ENCODE results near the gene MYH11. TPM values are rescaled to one million over a fixed set of nuclear protein-coding genes. Genes with fewer than 3 reads are reported as not detected.
"Not testable (repeated sequence)": the region's sequence is repeated elsewhere in the genome, so short reads cannot be mapped to it uniquely, and the experiment has no call there.

The MYH11 gene
- total and polyA plus RNA-seq, 2 of the 13 experiments (the other 11 are each of a cell fraction or from before 2014, with no cell fraction given), result not detected

DNA sequence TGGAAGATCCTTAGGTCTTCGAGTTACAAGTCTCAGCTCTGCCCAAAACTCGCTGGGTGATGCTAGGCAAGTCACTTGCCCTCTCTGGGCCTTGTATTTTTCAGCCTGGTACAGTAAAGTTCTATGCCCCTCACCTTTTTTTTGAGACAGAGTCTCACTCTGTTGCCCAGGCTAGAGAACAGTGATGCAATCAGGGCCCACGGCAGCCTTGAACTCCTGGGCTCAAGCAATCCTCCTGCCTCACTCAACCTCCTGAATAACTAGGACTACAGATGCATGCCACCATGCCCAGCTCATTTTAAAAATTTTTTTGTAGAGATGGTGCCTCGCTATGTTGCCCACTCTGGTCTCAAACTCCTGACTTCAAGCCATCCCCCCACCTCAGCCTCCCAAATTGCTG lies 3.8 kb downstream of the MYH11 start:
- BruUV-seq (replicated peaks), result no TSS peak
- in situ Hi-C loops (cut with HindIII; ENCODE audit: extremely low pct_ligation_motif_present, low pct_unique_long_range_greater_than_20kb), result no loop called here
- Histone ChIP-seq H2AFZ (ENCODE audit: low read length) (no peak overlapping the region), H4K20me1 (ENCODE audit: insufficient read depth, low read length) (no peaks in the 10 kb centered on the region), H3K79me2 (ENCODE audit: insufficient read depth, low read length) (no peaks in the 10 kb centered on the region), H3K27ac (ENCODE audit: extremely low read length, insufficient read depth, low read length) (no peak overlapping the region), H3K9me3 (ENCODE audit: low read length) (no peaks in the 10 kb centered on the region), H3K27me3 (ENCODE audit: control insufficient read depth in 1 of 2, insufficient read depth in 2 of 2, low read length in 2 of 2) (peaks cover 19 to 68% of the 10 kb centered on the region in 2 experiments; a peak in 4 of 5 replicates), H3K4me3 (replicated peaks in 1 of 3; ENCODE audit: insufficient read depth in 1 of 3, low read depth in 2 of 3, low read length in 3 of 3) (no peak overlapping the region), H3K4me1 (ENCODE audit: insufficient read depth, low read length) (peaks cover 17% of the 10 kb centered on the region), H3K36me3 (replicated peaks in 1 of 2; ENCODE audit: control insufficient read depth in 1 of 2, insufficient read depth in 2 of 2, low read length in 2 of 2) (no peaks in the 10 kb centered on the region), H3K9ac (ENCODE audit: insufficient read depth, low read depth, low read length) (no peak overlapping the region), H3K4me2 (ENCODE audit: low read depth, low read length) (no peak overlapping the region)
- DNase-seq (ENCODE audit: low spot score), result no peak
- TF ChIP-seq ZNF768 (CRISPR knock-in tag; IDR thresholded peaks at IDR 0.05) (peak; percentile 84), ESRRA (CRISPR knock-in tag; IDR thresholded peaks at IDR 0.05; ENCODE audit: low read depth) (no peak), IRF9 (CRISPR knock-in tag; IDR thresholded peaks at IDR 0.05; ENCODE audit: borderline replicate concordance) (no peak), CEBPG (CRISPR knock-in tag; IDR thresholded peaks at IDR 0.05) (peak; percentile 38; the same call in 1 of the 2 replicates), CEBPB (IDR thresholded peaks at IDR 0.05; ENCODE audit: borderline replicate concordance, low read depth, low read length) (peak; percentile 53; the same call in 1 of the 2 replicates), ZNF660 (CRISPR knock-in tag; IDR thresholded peaks at IDR 0.05; ENCODE audit: borderline replicate concordance, low read depth) (no peak), MAX (IDR thresholded peaks at IDR 0.05) (no peak), ZNF121 (CRISPR knock-in tag; IDR thresholded peaks at IDR 0.05) (peak; percentile 73), ZNF430 (CRISPR knock-in tag; IDR thresholded peaks at IDR 0.05) (no peak), GPN1 (CRISPR knock-in tag; IDR thresholded peaks at IDR 0.05; ENCODE audit: borderline replicate concordance) (no peak)
- TF ChIP-seq, protein P1, sequence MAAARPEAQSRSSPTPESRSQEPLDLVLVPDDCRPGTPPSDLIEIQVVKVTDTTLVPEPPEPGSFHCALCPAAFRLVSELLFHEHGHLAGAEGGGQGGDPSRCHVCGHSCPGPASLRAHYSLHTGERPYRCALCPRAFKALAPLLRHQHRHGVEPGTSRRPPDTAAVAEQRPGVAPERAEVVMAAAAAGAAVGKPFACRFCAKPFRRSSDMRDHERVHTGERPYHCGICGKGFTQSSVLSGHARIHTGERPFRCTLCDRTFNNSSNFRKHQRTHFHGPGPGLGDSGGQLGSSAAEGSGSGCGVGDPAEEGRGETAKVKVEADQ (CRISPR knock-in tag; IDR thresholded peaks at IDR 0.05; ENCODE audit: borderline replicate concordance), result no peak
- 7% methylated on average over 4 of the region's 4 CpGs for WGBS (ENCODE audit: low lambda C conversion rate)
- intact Hi-C loops (cut with micrococcal nuclease; ENCODE audit: unreplicated experiment), result no loop called here
- CTCF ChIA-PET (ENCODE audit: low intra/inter-chr PET ratio, low total read pairs), result no interaction called here
- POLR2A ChIA-PET, result no interaction called here
- FAIRE-seq, result no peak
- ATAC-seq, result no peak

- 57% methylated on average over 6 of the region's 6 CpGs for WGBS (ENCODE audit: low lambda C conversion rate)
- in situ Hi-C loops (cut with HindIII; ENCODE audit: extremely low pct_ligation_motif_present, low pct_unique_long_range_greater_than_20kb); H3K9ac ChIP-seq (ENCODE audit: insufficient read depth, low read depth, low read length); H4K20me1 ChIP-seq (ENCODE audit: insufficient read depth, low read length); intact Hi-C loops (cut with micrococcal nuclease; ENCODE audit: unreplicated experiment); H3K79me2 ChIP-seq (ENCODE audit: insufficient read depth, low read length); H3K27ac ChIP-seq (ENCODE audit: extremely low read length, insufficient read depth, low read length); H3K9me3 ChIP-seq (ENCODE audit: low read length); H2AFZ ChIP-seq (ENCODE audit: low read length); H3K4me3 ChIP-seq (replicated peaks in 1 of 3; ENCODE audit: insufficient read depth in 1 of 3, low read depth in 2 of 3, low read length in 3 of 3); CTCF ChIA-PET (ENCODE audit: low intra/inter-chr PET ratio, low total read pairs); POLR2A ChIA-PET; BruUV-seq (replicated peaks); FAIRE-seq; DNase-seq (ENCODE audit: low spot score); H3K36me3 ChIP-seq (replicated peaks in 1 of 2; ENCODE audit: control insufficient read depth in 1 of 2, insufficient read depth in 2 of 2, low read length in 2 of 2); H3K4me2 ChIP-seq (ENCODE audit: low read depth, low read length); ATAC-seq: not testable (repeated sequence)
- Histone ChIP-seq H3K4me1 (ENCODE audit: insufficient read depth, low read length) (peaks cover 15% of the 10 kb centered on the region), H3K27me3 (ENCODE audit: control insufficient read depth in 1 of 2, insufficient read depth in 2 of 2, low read length in 2 of 2) (peaks cover 11 to 59% of the 10 kb centered on the region in 2 experiments; a peak in 4 of 5 replicates)
These were observed 6.3 kb downstream of the MYH11 start for GRCh38 chr16:15850555-15850954.

Measured in HepG2 (cell line).